GM23338 (cell line): Measurements from ENCODE around the gene NRBP1. TPM values are rescaled to one million over a fixed set of nuclear protein-coding genes. Genes with fewer than 3 reads are reported as not detected.

Source experiments
- ATAC-seq: fragments of 200-7000 bp; cut with Tn5 transposase; 3 replicates; pipeline ENCODE4 v1.9.1; 2020
- DNase-seq: peaks from one replicate; pipeline ENCODE4 v3.0.0-alpha.2; 2015; ENCODE audit warnings: low spot score
- H2AFZ ChIP-seq: fragments of 200-600 bp; sonication (generic); 2 replicates; pipeline ENCODE4 v1.8.0; 2016; ENCODE audit warnings: antibody characterized with exemption, mild to moderate bottlenecking, moderate library complexity
- H3F3A ChIP-seq: fragments of 200-600 bp; sonication (generic); replicated peaks from 2 replicates; pipeline ENCODE4 v1.8.0; 2017; ENCODE audit warnings: antibody characterized with exemption, mixed run types, low read depth
- H3K27ac ChIP-seq: fragments of 200-600 bp; sonication (generic); 2 replicates; pipeline ENCODE4 v1.6.1; 2016; ENCODE audit warnings: low read depth
- H3K27me3 ChIP-seq: fragments of 200-600 bp; sonication (generic); 2 replicates; pipeline ENCODE4 v1.8.0; 2016; ENCODE audit warnings: mild to moderate bottlenecking, mixed run types, moderate library complexity; ENCODE audit not compliant: insufficient read depth
- H3K36me3 ChIP-seq: fragments of 200-600 bp; sonication (generic); 2 replicates; pipeline ENCODE4 v1.8.0; 2016; ENCODE audit warnings: mild to moderate bottlenecking; ENCODE audit not compliant: insufficient read depth
- H3K4me1 ChIP-seq: fragments of 200-600 bp; sonication (generic); 2 replicates; pipeline ENCODE4 v1.8.0; 2016; ENCODE audit warnings: mild to moderate bottlenecking, moderate library complexity; ENCODE audit not compliant: insufficient read depth
- H3K4me2 ChIP-seq: fragments of 200-600 bp; sonication (generic); 2 replicates; pipeline ENCODE4 v1.7.1; 2017; ENCODE audit warnings: mixed run types
- H3K4me3 ChIP-seq: fragments of 200-600 bp; sonication (generic); 2 replicates; pipeline ENCODE4 v1.6.1; 2016; ENCODE audit warnings: mixed run types
- H3K79me2 ChIP-seq: fragments of 200-600 bp; sonication (generic); replicated peaks from 2 replicates; pipeline ENCODE4 v1.8.0; 2017; ENCODE audit warnings: mild to moderate bottlenecking; ENCODE audit not compliant: insufficient read depth
- H3K9me2 ChIP-seq: fragments of 200-600 bp; sonication (generic); 2 replicates; pipeline ENCODE4 v1.8.0; 2017; ENCODE audit not compliant: insufficient read depth
- H4K20me1 ChIP-seq: fragments of 200-600 bp; sonication (generic); replicated peaks from 2 replicates; pipeline ENCODE4 v1.8.0; 2017; ENCODE audit warnings: mild to moderate bottlenecking; ENCODE audit not compliant: insufficient read depth
- H3K27ac Mint-ChIP-seq: 2 replicates; pipeline ENCODE4 v1.8.0; 2020; ENCODE audit warnings: inconsistent platforms, mild to moderate bottlenecking, moderate library complexity, mixed read lengths
- H3K27me3 Mint-ChIP-seq: 3 replicates; pipeline ENCODE4 v1.8.0; 2022; ENCODE audit warnings: low read depth, mild to moderate bottlenecking, moderate library complexity, mixed read lengths, inconsistent platforms; ENCODE audit not compliant: insufficient read depth, poor library complexity
- H3K36me3 Mint-ChIP-seq: 3 replicates; pipeline ENCODE4 v1.8.0; 2021; ENCODE audit warnings: low read depth, mild to moderate bottlenecking, inconsistent platforms, moderate library complexity, mixed read lengths
- H3K4me1 Mint-ChIP-seq: 3 replicates; pipeline ENCODE4 v1.8.0; 2020; ENCODE audit warnings: mild to moderate bottlenecking, inconsistent platforms, mixed read lengths
- H3K4me3 Mint-ChIP-seq: 3 replicates; pipeline ENCODE4 v1.8.0; 2021; ENCODE audit warnings: moderate library complexity, mild to moderate bottlenecking, inconsistent platforms, mixed read lengths
- H3K9me3 Mint-ChIP-seq: 3 replicates; pipeline ENCODE4 v1.8.0; 2020; ENCODE audit warnings: moderate library complexity, mild to moderate bottlenecking, inconsistent platforms, mixed read lengths
- CREB1 ChIP-seq: fragments of 250-450 bp; sonication (Bioruptor Pico); IDR thresholded peaks from 2 replicates; pipeline ENCODE4 v1.5.0; 2020; ENCODE audit warnings: low read depth, mild to moderate bottlenecking, moderate library complexity
- EZH2 ChIP-seq: fragments of 200-600 bp; sonication (generic); IDR thresholded peaks from one replicate; pipeline ENCODE4 v1.8.0; 2017; ENCODE audit warnings: antibody characterized with exemption, mild to moderate bottlenecking, low read depth; ENCODE audit not compliant: unreplicated experiment
- EZH2phosphoT487 ChIP-seq: fragments of 200-600 bp; sonication (generic); IDR thresholded peaks from one replicate; pipeline ENCODE4 v1.8.1; 2018; ENCODE audit warnings: antibody characterized with exemption; ENCODE audit not compliant: unreplicated experiment
- JUNB ChIP-seq: IDR thresholded peaks from one replicate; pipeline ENCODE4 v1.6.1; 2016; ENCODE audit warnings: antibody characterized with exemption; ENCODE audit not compliant: unreplicated experiment
- NANOG ChIP-seq: IDR thresholded peaks from 2 replicates; pipeline ENCODE4 v1.6.1; 2016; ENCODE audit warnings: antibody characterized with exemption, borderline replicate concordance
- POLR2AphosphoS5 ChIP-seq: IDR thresholded peaks from 2 replicates; pipeline ENCODE4 v1.6.1; 2016; ENCODE audit warnings: antibody characterized with exemption, low read depth
- STAT1 ChIP-seq: IDR thresholded peaks from one replicate; pipeline ENCODE4 v1.6.1; 2016; ENCODE audit warnings: antibody characterized with exemption; ENCODE audit not compliant: unreplicated experiment
- ZNF114 ChIP-seq: fragments of 250-450 bp; sonication (Bioruptor Pico); IDR thresholded peaks from 2 replicates; pipeline ENCODE4 v1.5.0; 2020; ENCODE audit warnings: mild to moderate bottlenecking, moderate library complexity
- ZNF331 ChIP-seq: fragments of 250-450 bp; sonication (Bioruptor Pico); IDR thresholded peaks from 2 replicates; pipeline ENCODE4 v1.5.0; 2020; ENCODE audit warnings: low read depth, mild to moderate bottlenecking, moderate library complexity
- polyA plus RNA-seq: library from polyadenylated mRNA; unstranded; fragments of >200 nt; fragmentation: Nextera tagmentation; extraction: Ambion mirVana; gene quantifications from 2 replicates; pipeline ENCODE4 v1.2.1, GENCODE V29; 2016
- total RNA-seq: library from RNA; depleted of rRNA; stranded (reverse); fragments of >200 nt; shearing (Covaris generic); gene quantifications from 2 replicates; pipeline ENCODE4 v1.2.3, GENCODE V29; 2014
- TF ChIP-seq, protein P1 (sequence below): fragments of 250-450 bp; sonication (Bioruptor Pico); IDR thresholded peaks from 2 replicates; pipeline ENCODE4 v1.5.0; 2020; ENCODE audit warnings: mild to moderate bottlenecking, moderate library complexity
- TF ChIP-seq, protein P2 (sequence below): IDR thresholded peaks from 2 replicates; pipeline ENCODE4 v1.6.1; 2016; ENCODE audit warnings: antibody characterized with exemption
- TF ChIP-seq, protein P3 (sequence below), 2 experiments: fragments of 200-600 bp in 1 of 2; sonication (generic) in 1 of 2; conservative IDR thresholded peaks; 2 replicates each; pipeline versions ENCODE4 v1.5.1 to v1.6.1; 2016 to 2017; ENCODE audit warnings: antibody characterized with exemption in 2 of 2, low read depth in 2 of 2, mild to moderate bottlenecking in 2 of 2, moderate library complexity in 1 of 2

Gene NRBP1
- total and polyA plus RNA-seq, 2 experiments from 2014 or later = 75.0 to 128 TPM

DNA sequence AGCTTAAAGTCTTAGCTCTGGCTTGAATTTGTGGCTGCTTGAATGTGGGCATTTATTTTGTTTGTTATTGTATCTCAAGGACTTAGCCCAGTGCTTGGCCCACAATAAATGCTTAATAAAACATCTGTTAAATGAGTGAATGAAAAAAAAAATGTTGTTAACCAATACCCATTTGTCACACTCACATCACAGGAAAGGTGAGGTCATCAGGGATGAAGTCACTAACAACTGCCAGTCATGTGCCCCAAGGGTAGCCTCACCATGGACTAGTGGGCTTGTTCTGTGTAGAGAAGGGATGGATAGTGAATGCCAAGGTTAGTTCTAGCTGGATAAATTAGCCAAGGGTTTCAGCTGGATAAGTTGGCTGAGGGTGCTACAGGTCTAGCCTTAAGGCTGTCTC is 3.0 kb downstream of the NRBP1 start (continued):
- TF ChIP-seq, protein P1, sequence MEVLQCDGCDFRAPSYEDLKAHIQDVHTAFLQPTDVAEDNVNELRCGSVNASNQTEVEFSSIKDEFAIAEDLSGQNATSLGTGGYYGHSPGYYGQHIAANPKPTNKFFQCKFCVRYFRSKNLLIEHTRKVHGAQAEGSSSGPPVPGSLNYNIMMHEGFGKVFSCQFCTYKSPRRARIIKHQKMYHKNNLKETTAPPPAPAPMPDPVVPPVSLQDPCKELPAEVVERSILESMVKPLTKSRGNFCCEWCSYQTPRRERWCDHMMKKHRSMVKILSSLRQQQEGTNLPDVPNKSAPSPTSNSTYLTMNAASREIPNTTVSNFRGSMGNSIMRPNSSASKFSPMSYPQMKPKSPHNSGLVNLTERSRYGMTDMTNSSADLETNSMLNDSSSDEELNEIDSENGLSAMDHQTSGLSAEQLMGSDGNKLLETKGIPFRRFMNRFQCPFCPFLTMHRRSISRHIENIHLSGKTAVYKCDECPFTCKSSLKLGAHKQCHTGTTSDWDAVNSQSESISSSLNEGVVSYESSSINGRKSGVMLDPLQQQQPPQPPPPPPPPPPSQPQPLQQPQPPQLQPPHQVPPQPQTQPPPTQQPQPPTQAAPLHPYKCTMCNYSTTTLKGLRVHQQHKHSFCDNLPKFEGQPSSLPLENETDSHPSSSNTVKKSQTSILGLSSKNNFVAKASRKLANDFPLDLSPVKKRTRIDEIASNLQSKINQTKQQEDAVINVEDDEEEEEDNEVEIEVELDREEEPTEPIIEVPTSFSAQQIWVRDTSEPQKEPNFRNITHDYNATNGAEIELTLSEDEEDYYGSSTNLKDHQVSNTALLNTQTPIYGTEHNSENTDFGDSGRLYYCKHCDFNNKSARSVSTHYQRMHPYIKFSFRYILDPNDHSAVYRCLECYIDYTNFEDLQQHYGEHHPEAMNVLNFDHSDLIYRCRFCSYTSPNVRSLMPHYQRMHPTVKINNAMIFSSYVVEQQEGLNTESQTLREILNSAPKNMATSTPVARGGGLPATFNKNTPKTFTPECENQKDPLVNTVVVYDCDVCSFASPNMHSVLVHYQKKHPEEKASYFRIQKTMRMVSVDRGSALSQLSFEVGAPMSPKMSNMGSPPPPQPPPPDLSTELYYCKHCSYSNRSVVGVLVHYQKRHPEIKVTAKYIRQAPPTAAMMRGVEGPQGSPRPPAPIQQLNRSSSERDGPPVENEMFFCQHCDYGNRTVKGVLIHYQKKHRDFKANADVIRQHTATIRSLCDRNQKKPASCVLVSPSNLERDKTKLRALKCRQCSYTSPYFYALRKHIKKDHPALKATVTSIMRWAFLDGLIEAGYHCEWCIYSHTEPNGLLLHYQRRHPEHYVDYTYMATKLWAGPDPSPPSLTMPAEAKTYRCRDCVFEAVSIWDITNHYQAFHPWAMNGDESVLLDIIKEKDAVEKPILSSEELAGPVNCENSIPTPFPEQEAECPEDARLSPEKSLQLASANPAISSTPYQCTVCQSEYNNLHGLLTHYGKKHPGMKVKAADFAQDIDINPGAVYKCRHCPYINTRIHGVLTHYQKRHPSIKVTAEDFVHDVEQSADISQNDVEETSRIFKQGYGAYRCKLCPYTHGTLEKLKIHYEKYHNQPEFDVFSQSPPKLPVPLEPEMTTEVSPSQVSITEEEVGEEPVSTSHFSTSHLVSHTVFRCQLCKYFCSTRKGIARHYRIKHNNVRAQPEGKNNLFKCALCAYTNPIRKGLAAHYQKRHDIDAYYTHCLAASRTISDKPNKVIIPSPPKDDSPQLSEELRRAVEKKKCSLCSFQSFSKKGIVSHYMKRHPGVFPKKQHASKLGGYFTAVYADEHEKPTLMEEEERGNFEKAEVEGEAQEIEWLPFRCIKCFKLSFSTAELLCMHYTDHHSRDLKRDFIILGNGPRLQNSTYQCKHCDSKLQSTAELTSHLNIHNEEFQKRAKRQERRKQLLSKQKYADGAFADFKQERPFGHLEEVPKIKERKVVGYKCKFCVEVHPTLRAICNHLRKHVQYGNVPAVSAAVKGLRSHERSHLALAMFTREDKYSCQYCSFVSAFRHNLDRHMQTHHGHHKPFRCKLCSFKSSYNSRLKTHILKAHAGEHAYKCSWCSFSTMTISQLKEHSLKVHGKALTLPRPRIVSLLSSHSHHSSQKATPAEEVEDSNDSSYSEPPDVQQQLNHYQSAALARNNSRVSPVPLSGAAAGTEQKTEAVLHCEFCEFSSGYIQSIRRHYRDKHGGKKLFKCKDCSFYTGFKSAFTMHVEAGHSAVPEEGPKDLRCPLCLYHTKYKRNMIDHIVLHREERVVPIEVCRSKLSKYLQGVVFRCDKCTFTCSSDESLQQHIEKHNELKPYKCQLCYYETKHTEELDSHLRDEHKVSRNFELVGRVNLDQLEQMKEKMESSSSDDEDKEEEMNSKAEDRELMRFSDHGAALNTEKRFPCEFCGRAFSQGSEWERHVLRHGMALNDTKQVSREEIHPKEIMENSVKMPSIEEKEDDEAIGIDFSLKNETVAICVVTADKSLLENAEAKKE (CRISPR knock-in tag) = no peak
- TF ChIP-seq, protein P2, sequence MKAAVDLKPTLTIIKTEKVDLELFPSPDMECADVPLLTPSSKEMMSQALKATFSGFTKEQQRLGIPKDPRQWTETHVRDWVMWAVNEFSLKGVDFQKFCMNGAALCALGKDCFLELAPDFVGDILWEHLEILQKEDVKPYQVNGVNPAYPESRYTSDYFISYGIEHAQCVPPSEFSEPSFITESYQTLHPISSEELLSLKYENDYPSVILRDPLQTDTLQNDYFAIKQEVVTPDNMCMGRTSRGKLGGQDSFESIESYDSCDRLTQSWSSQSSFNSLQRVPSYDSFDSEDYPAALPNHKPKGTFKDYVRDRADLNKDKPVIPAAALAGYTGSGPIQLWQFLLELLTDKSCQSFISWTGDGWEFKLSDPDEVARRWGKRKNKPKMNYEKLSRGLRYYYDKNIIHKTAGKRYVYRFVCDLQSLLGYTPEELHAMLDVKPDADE = no peak
- TF ChIP-seq ZNF331 (no peak), ZNF114 (no peak), JUNB (no peak), POLR2AphosphoS5 (no peak)

DNA sequence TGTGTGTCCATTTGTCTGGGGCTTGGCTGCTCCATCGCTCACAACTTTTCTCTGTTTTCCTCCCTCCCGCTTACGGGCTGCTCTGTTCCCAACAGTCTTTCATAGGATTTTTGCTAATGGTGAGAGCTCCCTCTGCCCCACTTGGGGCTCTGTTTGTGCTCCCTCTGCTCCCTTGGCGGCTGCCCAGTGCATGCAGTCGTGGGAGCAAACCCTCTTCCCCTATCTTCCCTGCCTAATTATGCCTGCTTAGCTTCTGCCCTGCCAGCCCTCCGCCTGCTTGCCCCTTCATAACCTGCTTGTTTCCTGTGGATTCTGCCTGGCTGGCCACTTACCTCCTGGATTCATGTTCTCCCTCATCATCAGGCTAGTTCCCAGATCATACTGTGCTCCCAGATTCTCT is 7.2 kb downstream of the NRBP1 start:
- Mint-ChIP-seq H3K27me3 (peaks cover 2% of the 10 kb centered on the region), H3K4me3 (no peak overlapping the region), H3K27ac (no peak overlapping the region), H3K36me3 (peaks cover 66% of the 10 kb centered on the region), H3K4me1 (peaks cover 2% of the 10 kb centered on the region; the same call in 1 of the 3 replicates), H3K9me3 (no peaks in the 10 kb centered on the region)
- Histone ChIP-seq H3K4me1 (no peaks in the 10 kb centered on the region), H4K20me1 (peaks cover 13% of the 10 kb centered on the region; the same call in 1 of the 2 replicates), H3K27me3 (no peaks in the 10 kb centered on the region), H3K4me2 (no peak overlapping the region), H3K27ac (no peak overlapping the region), H3K4me3 (no peak overlapping the region), H3K9me2 (no peaks in the 10 kb centered on the region), H3F3A (peaks cover 7% of the 10 kb centered on the region; the same call in 1 of the 2 replicates), H3K79me2 (peaks cover 23% of the 10 kb centered on the region), H2AFZ (no peak overlapping the region), H3K36me3 (peaks cover 34% of the 10 kb centered on the region)
- DNase-seq = no peak
- ATAC-seq = no peak
- TF ChIP-seq, protein P3, sequence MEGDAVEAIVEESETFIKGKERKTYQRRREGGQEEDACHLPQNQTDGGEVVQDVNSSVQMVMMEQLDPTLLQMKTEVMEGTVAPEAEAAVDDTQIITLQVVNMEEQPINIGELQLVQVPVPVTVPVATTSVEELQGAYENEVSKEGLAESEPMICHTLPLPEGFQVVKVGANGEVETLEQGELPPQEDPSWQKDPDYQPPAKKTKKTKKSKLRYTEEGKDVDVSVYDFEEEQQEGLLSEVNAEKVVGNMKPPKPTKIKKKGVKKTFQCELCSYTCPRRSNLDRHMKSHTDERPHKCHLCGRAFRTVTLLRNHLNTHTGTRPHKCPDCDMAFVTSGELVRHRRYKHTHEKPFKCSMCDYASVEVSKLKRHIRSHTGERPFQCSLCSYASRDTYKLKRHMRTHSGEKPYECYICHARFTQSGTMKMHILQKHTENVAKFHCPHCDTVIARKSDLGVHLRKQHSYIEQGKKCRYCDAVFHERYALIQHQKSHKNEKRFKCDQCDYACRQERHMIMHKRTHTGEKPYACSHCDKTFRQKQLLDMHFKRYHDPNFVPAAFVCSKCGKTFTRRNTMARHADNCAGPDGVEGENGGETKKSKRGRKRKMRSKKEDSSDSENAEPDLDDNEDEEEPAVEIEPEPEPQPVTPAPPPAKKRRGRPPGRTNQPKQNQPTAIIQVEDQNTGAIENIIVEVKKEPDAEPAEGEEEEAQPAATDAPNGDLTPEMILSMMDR (conservative IDR thresholded peaks at IDR 0.05; ENCODE audit: low read depth in 2 of 2) = no peak
- TF ChIP-seq JUNB = no peak
- no peak for TF ChIP-seq ZNF114
- TF ChIP-seq EZH2 = no peak
- TF ChIP-seq CREB1 (CRISPR knock-in tag) = no peak
- no peak for TF ChIP-seq ZNF331
- no peak for TF ChIP-seq EZH2phosphoT487
- TF ChIP-seq NANOG = no peak
- TF ChIP-seq, protein P2 = no peak
- no peak for TF ChIP-seq STAT1
